Measurements from ENCODE around the gene CAMKK2.
"Not testable (repeated sequence)": the region's sequence is repeated elsewhere in the genome, so short reads cannot be mapped to it uniquely, and the experiment has no call there.

CAMKK2 gene

DNA sequence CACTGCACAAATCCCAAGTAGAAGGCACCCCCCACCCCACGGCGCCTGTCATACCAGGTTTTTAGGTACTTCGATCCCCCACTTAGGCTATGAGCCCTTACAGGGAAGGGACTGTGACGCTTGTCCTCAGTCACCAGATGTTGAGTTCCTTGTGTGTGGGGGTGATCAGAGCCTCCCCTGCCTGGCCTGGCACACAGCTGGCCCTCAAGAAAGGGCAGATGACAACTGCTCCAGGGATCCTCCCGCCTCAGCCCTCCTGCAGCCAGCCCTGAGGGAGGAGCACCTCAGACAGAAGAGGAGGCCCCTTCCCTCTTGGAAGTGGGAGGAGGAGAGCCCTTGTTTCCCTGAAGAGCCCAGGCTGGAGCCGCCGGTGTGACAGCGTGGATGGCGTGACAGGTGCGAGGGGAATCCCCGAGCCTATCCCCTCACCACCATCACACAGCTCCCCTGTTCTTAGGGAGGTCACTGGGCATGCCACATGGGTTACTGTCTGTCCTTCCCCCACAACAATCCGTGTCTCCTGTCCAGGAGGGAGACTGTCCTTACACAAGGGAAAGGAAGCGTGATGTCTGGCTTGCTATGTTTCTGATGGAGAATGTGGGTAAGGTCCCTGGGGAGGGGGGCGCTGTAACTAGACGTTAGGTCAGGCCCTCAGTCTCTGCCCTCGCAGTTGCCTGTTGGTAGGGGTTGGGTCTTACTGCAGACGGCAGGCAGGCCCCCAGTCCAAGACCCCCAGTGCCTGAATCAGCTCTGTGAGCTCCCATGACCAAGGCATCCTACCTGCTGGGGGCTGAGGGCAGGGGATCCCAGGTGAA, 55.1 kb downstream of the CAMKK2 start:
- no peak for DNase-seq

DNA sequence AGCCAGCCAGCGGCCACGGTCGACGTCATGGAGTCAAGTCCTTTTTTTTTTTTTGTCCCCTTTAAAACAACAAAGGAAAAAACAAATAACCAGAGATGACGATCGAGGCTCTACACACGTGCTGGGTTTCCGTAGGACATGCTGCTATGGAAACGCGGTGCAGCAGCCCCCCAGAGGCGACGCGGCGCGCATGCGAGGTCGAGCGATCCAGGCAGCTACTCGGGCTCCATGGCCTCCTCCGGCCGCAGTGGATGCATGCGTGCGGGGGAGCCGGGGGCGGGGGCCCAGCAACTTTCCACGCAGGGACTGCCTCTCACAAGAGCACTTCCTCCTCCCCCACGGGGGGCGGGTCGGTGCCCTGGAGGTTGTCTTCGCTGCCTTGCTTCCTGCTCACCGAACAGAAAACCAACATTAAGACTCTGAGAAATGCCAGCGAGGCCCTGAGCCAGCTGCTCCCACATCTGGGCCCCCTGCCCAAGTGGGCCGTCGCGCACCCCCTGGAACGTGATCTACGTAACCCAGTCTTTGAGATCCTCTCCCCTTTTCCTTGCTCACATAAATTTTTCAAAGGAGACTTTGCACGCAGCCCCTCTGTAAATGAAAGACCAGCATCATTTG, 55.9 kb downstream of the CAMKK2 start:
- no peak for DNase-seq

DNA sequence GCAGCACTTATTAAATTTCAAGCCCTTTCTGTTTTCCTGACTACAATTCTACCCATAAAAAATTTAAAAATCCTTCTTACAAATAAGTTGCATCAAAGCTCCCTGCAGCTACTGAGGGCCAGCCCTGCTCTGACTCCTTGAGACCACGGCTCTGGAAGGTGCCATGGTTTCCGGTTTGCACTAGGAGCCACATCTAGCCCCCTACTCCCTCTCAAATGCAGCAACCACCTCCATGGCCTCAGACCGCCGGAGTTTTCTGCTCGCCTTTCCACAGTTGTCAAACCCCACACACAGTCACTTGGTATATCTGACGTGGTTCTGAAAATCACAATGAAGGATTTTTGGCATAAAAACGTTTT, 56.5 kb downstream of the CAMKK2 start:
- DNase-seq: no peak

- DNase-seq: no peak
Observed at GRCh38 chr12:121239351-121240061, 57.0 kb downstream of the CAMKK2 start.

- no peak for DNase-seq
Observed at GRCh38 chr12:121238604-121239350, 57.7 kb downstream of the CAMKK2 start.

- DNase-seq: no peak
Observed at GRCh38 chr12:121238086-121238485, 58.4 kb downstream of the CAMKK2 start.

DNA sequence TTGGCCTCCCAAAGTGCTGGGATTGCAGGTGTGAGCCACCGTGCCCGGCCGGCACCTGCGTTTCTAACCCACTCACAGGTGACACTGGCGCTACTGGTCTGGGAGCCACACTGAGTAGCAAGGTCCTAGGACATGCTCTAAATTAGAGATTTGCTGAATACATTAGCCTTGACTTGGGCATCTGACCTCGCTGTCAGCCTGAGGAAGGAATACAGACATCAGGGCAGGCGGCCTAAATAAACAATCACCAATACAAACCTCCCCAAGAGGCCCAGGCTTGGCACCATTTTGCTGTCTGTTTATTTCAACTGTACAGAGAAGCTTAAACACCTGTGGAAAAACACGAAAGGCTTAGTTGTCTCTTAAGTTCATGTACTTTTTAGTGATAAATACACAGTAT, 59.1 kb downstream of the CAMKK2 start:
- no peak for DNase-seq

GRCh38 chr12:121236776-121237175, 59.7 kb downstream of the CAMKK2 start:
- DNase-seq: no peak

DNA sequence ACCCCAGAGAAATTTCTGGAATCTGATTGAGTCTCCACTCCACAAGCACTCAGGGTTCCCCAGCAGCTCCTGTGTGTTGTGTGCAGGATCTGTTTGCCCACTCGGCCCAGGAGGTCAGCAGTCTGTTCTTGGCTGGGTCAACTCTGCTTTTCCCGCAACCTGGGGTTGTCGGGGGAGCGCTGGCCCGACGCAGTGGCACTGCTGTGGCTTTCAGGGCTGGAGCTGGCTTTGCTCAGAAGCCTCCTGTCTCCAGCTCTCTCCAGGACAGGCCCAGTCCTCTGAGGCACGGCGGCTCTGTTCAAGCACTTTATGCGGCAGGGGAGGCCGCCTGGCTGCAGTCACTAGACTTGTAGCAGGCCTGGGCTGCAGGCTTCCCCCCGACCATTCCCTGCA, 62.9 kb downstream of the CAMKK2 start:
- no peak for DNase-seq

- DNase-seq: no peak
Observed at GRCh38 chr12:121232977-121233627, 63.4 kb downstream of the CAMKK2 start.

DNA sequence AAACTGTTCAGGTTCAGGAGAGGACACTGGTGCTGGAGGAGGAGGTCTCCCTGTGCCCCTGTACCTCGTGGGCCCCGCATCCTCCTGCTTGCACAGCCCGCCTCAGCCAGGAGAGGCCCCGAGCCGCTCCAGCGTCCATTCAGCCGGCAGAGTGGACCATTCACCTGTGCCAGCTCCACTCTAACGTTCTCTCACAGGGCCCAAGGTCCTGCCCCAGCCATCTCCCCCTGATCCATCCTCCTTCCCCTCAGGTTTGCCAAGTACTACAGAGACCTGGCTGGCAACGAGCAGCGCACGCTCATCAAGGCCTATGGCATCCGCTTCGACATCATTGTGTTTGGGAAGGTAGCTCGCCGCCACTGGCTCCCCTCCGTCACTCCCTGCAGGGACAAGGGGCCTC, 64.3 kb downstream of the CAMKK2 start:
- no peak for DNase-seq

DNA sequence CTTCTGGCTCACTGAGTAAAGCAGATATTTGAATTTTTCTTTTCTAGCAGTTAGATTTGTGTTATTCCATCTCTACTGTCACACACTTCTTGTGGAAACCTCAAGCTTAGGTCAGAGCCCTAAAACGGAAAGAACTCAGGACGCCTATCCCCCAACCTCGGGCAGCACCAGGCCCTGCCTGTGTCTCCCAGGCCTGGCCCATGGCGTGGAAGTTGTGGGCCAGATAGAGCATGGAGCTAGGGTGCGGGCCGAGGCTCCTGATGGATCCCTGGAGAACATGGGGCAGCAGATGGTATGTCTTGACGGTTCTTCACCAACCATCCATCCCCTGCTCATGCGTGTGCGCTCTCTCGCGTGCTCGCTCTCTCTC, 66.0 kb downstream of the CAMKK2 start:
- DNase-seq: no peak

DNA sequence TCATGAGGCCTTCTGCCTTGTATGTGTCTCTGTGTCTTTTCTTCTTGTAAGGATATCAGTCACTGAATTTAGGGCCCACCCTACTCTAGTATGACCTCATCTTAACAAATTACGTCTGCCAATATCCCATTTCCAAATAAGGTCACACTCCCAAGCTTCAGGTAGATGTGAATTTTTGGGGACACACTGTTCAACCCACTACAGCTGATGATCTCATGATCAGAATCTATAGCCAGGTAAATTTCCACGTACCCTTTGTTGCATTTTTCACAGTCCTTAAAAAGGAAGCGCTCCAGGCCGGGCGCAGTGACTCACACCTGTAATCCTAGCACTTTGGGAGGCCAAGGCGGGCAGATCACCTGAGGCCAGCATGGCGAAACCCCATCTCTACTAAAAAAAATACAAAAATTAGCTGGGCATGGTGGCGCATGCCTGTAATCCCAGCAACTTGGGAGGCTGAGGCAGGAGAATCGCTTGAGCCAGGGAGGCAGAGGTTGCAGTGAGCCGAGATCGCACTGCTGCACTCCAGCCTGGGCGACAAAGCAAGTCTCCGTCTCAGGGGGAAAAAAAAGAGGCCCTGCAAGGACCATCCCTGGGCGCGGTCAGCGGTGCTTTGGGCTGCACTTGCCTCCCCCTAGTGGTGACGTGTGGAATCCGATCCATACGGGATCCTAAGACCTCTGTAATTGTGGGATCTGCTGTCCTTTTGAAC, 66.5 kb downstream of the CAMKK2 start:
- peak; percentile 96 for DNase-seq

- DNase-seq: no peak
Observed at GRCh38 chr12:121228919-121229665, 67.4 kb downstream of the CAMKK2 start.

DNA sequence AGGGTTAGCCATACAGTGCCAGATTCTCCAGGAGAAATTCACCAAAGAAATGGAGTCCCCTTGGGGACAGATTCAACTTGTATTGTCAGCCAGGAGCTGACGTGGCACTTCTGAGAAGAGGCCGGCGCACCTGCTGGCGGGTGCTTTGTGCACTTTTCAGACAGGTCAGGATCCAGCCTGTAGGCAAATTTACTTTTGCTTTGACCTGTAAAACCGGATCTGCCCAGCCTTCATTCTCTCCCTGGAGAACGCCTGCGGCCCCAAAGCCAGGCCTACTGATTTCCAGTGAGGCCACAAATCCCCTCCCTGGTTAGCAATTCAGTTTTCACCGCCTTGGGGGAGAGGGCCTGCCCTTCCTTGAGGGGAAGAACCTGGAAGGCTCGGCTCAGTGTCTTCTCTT, 69.2 kb downstream of the CAMKK2 start:
- no peak for DNase-seq

DNA sequence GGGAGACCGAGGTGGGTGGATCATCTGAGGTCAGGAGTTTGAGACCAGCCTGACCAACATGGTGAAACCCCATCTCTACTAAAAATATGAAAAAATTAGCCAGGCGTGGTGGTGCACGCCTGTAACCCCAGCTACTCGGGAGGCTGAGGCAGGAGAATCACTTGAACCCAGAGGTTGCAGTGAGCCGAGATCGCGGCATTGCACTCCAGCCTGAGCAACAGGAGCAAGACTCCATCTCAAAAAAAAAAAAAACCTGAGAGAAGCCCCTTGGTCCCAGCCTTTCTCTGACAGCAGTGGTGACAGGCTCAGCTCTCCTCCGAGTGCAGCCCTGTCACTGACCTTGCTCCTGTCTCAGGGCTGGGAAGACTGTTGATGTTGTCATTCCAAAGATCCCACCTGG, 69.6 kb downstream of the CAMKK2 start:
- DNase-seq: not testable (repeated sequence)

DNA sequence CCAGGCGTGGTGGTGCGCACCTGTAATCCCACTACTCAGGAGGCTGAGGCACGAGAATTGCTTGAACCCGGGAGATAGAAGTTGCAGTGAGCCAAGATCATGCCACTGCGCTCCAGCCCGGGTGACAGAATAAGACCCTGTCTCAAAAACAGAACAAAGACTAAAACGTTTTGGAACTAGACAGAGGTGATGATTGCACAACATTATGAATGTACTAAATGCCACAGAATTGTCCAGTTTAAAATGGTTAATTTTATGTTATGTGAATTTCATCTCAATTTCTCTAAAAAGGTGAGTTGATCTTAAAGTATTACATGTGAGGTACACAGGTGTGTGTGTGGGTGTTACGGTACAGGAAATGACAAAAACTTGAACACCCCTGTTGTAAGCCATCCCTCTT, 70.1 kb downstream of the CAMKK2 start:
- DNase-seq: no peak

DNA sequence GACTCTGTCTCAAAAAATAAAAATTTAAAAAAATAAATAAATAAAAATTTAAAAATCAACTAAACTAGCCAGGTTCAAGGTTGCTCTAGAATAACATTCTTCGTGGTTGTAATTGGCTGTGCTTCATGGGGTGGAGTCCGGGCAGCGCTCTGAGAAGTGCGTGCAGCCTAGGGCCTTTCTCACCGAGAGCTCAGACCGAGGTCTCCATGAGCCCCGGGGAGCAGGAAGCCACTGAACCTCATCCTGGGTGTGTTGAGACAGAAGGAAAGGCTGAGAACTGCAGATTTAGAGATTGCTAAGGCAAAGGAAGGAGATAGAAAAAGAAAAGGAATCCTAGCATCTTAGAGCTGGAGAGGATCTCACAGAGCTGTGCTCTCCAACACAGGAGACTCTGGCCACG, 71.9 kb downstream of the CAMKK2 start:
- no peak for DNase-seq

- DNase-seq: peak; percentile 59
Observed at GRCh38 chr12:121223292-121224285, 72.9 kb downstream of the CAMKK2 start.

DNA sequence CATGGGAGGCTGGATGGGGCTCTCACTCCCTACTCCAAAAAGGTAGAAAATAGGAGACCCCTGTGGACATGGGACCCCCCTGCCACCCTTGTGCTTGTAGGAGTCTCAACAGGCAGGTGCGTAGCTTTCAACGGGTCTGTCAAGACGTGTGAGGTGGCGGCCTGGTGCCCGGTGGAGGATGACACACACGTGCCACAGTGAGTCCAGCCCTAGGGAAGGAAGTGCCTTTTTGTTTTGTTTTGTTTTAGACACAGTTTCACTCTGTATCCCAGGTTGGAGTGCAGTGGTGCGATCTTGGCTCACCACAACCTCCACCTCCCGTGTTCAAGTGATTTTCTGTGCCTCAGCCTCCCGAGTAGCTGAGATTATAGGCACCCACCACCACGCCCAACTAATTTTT, 73.7 kb downstream of the CAMKK2 start:
- DNase-seq: no peak

Data from 8988T (cell line).